Lung (tissue), 12 donors: ENCODE measurements around the gene PIGT. TPM values are rescaled to one million over a fixed set of nuclear protein-coding genes. Genes with fewer than 3 reads are reported as not detected.

ENCODE experiments used
- ATAC-seq: fragments of 200-7000 bp; cut with Tn5 transposase; one replicate; pipeline ENCODE4 v1.9.1; 2020; ENCODE audit warnings: moderate number of reproducible peaks; ENCODE audit not compliant: insufficient read depth, low FRiP score
- DNase-seq, 3 donors: peaks; one replicate each; pipeline ENCODE4 v3.0.0-alpha.2; 2013 to 2017
- H3K27ac ChIP-seq, 2 donors: one replicate each; pipeline ENCODE4 v1.5.1; 2013; ENCODE audit warnings: mild to moderate bottlenecking in 2 of 2, moderate library complexity in 2 of 2, control low read depth in 1 of 2, inconsistent platforms in 1 of 2, low read depth in 1 of 2, low read length in 1 of 2
- H3K27me3 ChIP-seq, 3 donors: one replicate each; pipeline ENCODE4 v1.5.1; 2013; ENCODE audit warnings: low read length in 2 of 3; ENCODE audit not compliant: control insufficient read depth in 3 of 3, insufficient read depth in 3 of 3
- H3K36me3 ChIP-seq, 4 donors: one replicate each; pipeline ENCODE4 v1.5.1; 2013; ENCODE audit warnings: low read length in 4 of 4, mild to moderate bottlenecking in 1 of 4, moderate library complexity in 1 of 4; ENCODE audit not compliant: control insufficient read depth in 4 of 4, insufficient read depth in 4 of 4
- H3K4me1 ChIP-seq, 5 donors: one replicate each; pipeline ENCODE4 v1.5.1; 2013; ENCODE audit warnings: low read length in 5 of 5, mild to moderate bottlenecking in 2 of 5, moderate library complexity in 1 of 5; ENCODE audit not compliant: control insufficient read depth in 5 of 5, insufficient read depth in 5 of 5
- H3K4me3 ChIP-seq: one replicate; pipeline ENCODE4 v1.5.1; 2013; ENCODE audit warnings: mild to moderate bottlenecking, control low read depth, moderate library complexity
- H3K9ac ChIP-seq, 2 donors: one replicate each; pipeline ENCODE4 v1.5.1; 2013; ENCODE audit warnings: low read length in 2 of 2, control low read depth in 1 of 2; ENCODE audit not compliant: insufficient read depth in 1 of 2
- H3K9me3 ChIP-seq, 4 donors: one replicate each; pipeline ENCODE4 v1.5.1; 2013; ENCODE audit warnings: low read length in 3 of 4, mild to moderate bottlenecking in 1 of 4, moderate library complexity in 1 of 4; ENCODE audit not compliant: control insufficient read depth in 4 of 4, insufficient read depth in 3 of 4
- CTCF ChIP-seq: IDR thresholded peaks from 2 replicates; pipeline ENCODE4 v1.5.1; 2012; ENCODE audit warnings: mild to moderate bottlenecking; ENCODE audit errors: control extremely low read depth, extremely low read depth
- WGBS, 2 donors: extraction: QIAGEN DNeasy Blood & Tissue Kit; methylation state at CpG; one replicate each; pipeline ENCODE4 v1.1.7; 2013; 5-methylcytosine and 5-hydroxymethylcytosine counted together
- polyA plus RNA-seq, 2 donors: library from polyadenylated mRNA; stranded (reverse); fragments of 200-250 nt; gene quantifications; one replicate each; pipeline ENCODE4 v1.2.1, GENCODE V29; 2013
- total RNA-seq, 2 donors: library from RNA; depleted of rRNA in 1 of 2; stranded (reverse); fragments of >200 nt in 1 of 2; gene quantifications; one replicate each; pipeline ENCODE4 v1.2.1, GENCODE V29; 2014 to 2021
- donor health status: control.
- donor health status: control.
- donor health status: Bipolar disorder and iron deficiency.
- donor health status: healthy.
- donor health status: DM: yes; HTN: yes; CAD: no.

PIGT gene
- total and polyA plus RNA-seq, 4 donors = 33.6 to 107 (median 72.3) TPM

GRCh38 chr20:45374101-45374467, 41.9 kb upstream of the PIGT start:
- 55 to 56% methylated on average over 9 of the region's 9 CpGs for WGBS, 2 donors
- DNase-seq = no peak
- H3K9ac ChIP-seq = no peak overlapping the region

GRCh38 chr20:45374966-45375365, 41.0 kb upstream of the PIGT start:
- TF ChIP-seq CTCF = no peak
- 96 to 98% methylated on average over 14 of the region's 14 CpGs for WGBS, 2 donors
- no peak overlapping the region for H3K27ac ChIP-seq
- ATAC-seq (no peak), DNase-seq (no peak)
- H3K27me3 ChIP-seq = no peaks in the 10 kb centered on the region
- peaks cover 0 to 15% (median 6%) of the 10 kb centered on the region in 5 donors for H3K4me1 ChIP-seq
- no peak overlapping the region for H3K9ac ChIP-seq
- peaks cover 0 to 7% (median 3%) of the 10 kb centered on the region in 4 donors for H3K36me3 ChIP-seq
- H3K4me3 ChIP-seq = no peak overlapping the region
- no peaks in the 10 kb centered on the region for H3K9me3 ChIP-seq

More at GRCh38 chr20:45374101-45374467, 41.9 kb upstream of the PIGT start:
- ATAC-seq = no peak
- Histone ChIP-seq H3K4me3 (no peak overlapping the region), H3K27ac (no peak overlapping the region), H3K36me3 (peaks cover 0 to 7% (median 3%) of the 10 kb centered on the region in 4 donors), H3K27me3 (no peaks in the 10 kb centered on the region), H3K9me3 (no peaks in the 10 kb centered on the region), H3K4me1 (peaks cover 0 to 15% (median 6%) of the 10 kb centered on the region in 5 donors)
- no peak for TF ChIP-seq CTCF

DNA sequence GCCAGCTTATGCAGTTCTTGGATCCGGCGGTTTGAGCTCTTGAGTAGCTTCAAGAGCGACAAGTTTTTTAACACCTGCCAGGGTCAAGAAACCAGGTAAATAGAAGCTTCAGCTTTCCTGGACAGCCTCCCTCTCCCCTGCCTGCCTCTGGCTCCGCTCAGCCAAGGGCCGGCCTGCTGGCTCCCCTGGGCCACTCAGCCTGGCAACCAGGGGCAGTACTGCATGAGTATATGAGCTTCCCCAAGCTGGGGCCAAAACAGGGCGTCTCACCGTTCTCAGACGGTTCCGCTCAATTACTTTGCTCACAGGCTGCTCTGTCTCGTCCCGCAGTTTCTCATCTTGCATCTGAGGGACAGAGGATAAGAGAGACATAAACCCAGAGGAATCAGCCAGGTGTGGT, 38.7 kb upstream of the PIGT start:
- no peak for TF ChIP-seq CTCF
- Histone ChIP-seq H3K4me3 (no peak overlapping the region), H3K9ac (peak overlapping the region in 1 of 2 donors; percentile 3), H3K27ac (peak overlapping the region in 1 of 2 donors; percentile 59), H3K27me3 (no peaks in the 10 kb centered on the region), H3K4me1 (peaks cover 0 to 15% (median 6%) of the 10 kb centered on the region in 5 donors), H3K9me3 (no peaks in the 10 kb centered on the region), H3K36me3 (peaks cover 0 to 6% (median 1%) of the 10 kb centered on the region in 4 donors)
- 67 to 79% methylated on average over 11 of the region's 11 CpGs for WGBS, 2 donors
- ATAC-seq = peak; percentile 35
- DNase-seq = peak in 2 of 3 donors; percentile 23 to 44

DNA sequence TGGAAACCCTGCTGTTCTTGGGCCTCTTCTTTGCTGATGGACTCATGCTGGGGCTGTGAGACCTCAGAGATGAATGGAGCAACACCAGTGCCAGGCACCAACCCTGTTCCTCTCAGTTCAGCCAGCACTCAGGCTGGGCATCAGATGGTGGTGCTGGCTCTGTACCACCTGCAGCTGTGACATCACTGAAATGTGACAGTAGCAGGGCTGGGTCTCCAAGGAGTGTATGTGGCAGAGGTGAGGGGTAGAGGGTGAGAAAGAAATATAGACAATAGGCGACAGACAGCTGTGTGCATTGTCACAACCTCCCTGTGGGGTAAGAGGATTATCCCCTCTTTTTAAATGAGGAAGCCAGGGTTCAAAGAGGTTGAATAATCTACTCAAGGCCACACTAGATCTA, 37.8 kb upstream of the PIGT start, which contains the start of gene TP53TG5:
TSS of gene TP53TG5 (minus strand) at position 135 of the 400 bp plus-strand sequence. CDS start at position 46, 89 bp downstream.
- H3K4me3 ChIP-seq = no peak within 1 kb of the TSS
- H3K27me3 ChIP-seq = no peaks in the 10 kb centered on the region
- DNase-seq (no peak), ATAC-seq (no peak)
- WGBS, 2 donors = 83 to 87% methylated on average over 1 of the region's 1 CpG
- H3K4me1 ChIP-seq = peaks cover 0 to 11% (median 3%) of the 10 kb centered on the region in 5 donors
- H3K27ac ChIP-seq = peak within 1 kb of the TSS in 1 of 2 donors; percentile 59
- H3K36me3 ChIP-seq = peaks cover 0 to 6% (median 1%) of the 10 kb centered on the region in 4 donors
- no peak for TF ChIP-seq CTCF
- H3K9ac ChIP-seq = no peak within 1 kb of the TSS
- no peaks in the 10 kb centered on the region for H3K9me3 ChIP-seq
